Panc1 (cell line): ENCODE results near the gene DLGAP4. TPM values are rescaled to one million over a fixed set of nuclear protein-coding genes. Genes with fewer than 3 reads are reported as not detected.
A peak's percentile ranks its signal among the peaks of the same experiment; 100 is the strongest.
"Not testable (repeated sequence)": the region's sequence is repeated elsewhere in the genome, so short reads cannot be mapped to it uniquely, and the experiment has no call there.

Experiments used
- ATAC-seq: fragments of 200-7000 bp; cut with Tn5 transposase; 2 replicates; pipeline ENCODE4 v1.9.1; 2020; ENCODE audit warnings: mild to moderate bottlenecking, moderate library complexity
- BruUV-seq: library from RNA; stranded (reverse); fragments of 400-500 nt; replicated peaks from 2 replicates; lab custom pipeline; 2021; lab: Mats Ljungman, UMichigan
- CTCF ChIA-PET: fragments of 300-600 bp; sonication (Branson Sonifier 250); formaldehyde crosslinking; loops from one replicate; lab custom pipeline; 2022; ENCODE audit warnings: antibody characterized with exemption; lab: Charles Lee
- POLR2A ChIA-PET: fragments of 300-600 bp; sonication (Branson Sonifier 250); formaldehyde crosslinking; loops from one replicate; lab custom pipeline; 2022; ENCODE audit warnings: antibody characterized with exemption; lab: Charles Lee
- DNase-seq: peaks from one replicate; pipeline ENCODE4 v3.0.0-alpha.2; 2010; ENCODE audit warnings: low read depth, low spot score
- H3K27ac ChIP-seq: 2 replicates; pipeline ENCODE4 v1.5.1; 2011; ENCODE audit warnings: mild to moderate bottlenecking, low read length, inconsistent platforms
- H3K27me3 ChIP-seq: fragments of 200-500 bp; sonication (Bioruptor generic); 2 replicates; pipeline ENCODE4 v1.6.0; 2014; ENCODE audit warnings: low read length, inconsistent platforms; ENCODE audit not compliant: control insufficient read depth, insufficient read depth
- H3K36me3 ChIP-seq: fragments of 200-500 bp; sonication (Bioruptor generic); 2 replicates; pipeline ENCODE4 v1.5.1; 2014; ENCODE audit warnings: inconsistent platforms, mild to moderate bottlenecking, low read length, moderate library complexity; ENCODE audit not compliant: control insufficient read depth, insufficient read depth
- H3K4me1 ChIP-seq: 2 replicates; pipeline ENCODE4 v1.5.1; 2011; ENCODE audit warnings: inconsistent platforms, mild to moderate bottlenecking, low read length, moderate library complexity; ENCODE audit not compliant: control insufficient read depth, insufficient read depth
- H3K4me3 ChIP-seq, 2 experiments: 2 replicates each; pipeline ENCODE4 v1.5.1; 2011 to 2012; ENCODE audit warnings: low read depth in 2 of 2, low read length in 2 of 2, mild to moderate bottlenecking in 2 of 2, inconsistent platforms in 1 of 2, moderate library complexity in 1 of 2
- H3K9me3 ChIP-seq: fragments of 200-500 bp; sonication (Bioruptor generic); 2 replicates; pipeline ENCODE4 v1.5.1; 2014; ENCODE audit warnings: low read depth, mild to moderate bottlenecking, inconsistent platforms, low read length, moderate library complexity; ENCODE audit not compliant: control insufficient read depth, insufficient read depth
- SIN3A ChIP-seq: IDR thresholded peaks from 2 replicates; pipeline ENCODE4 v1.6.1; 2012; ENCODE audit warnings: low read depth, mild to moderate bottlenecking, low read length, moderate library complexity, borderline replicate concordance; ENCODE audit not compliant: insufficient read depth
- in situ Hi-C: cut with HindIII; loops from 2 replicates; pipeline ENCODE4 v1.10.0; 2016; ENCODE audit warnings: low sequenced_read_pairs, low pct_unique_long_range_greater_than_20kb
- intact Hi-C: fragments of 100-400 bp; cut with micrococcal nuclease; formaldehyde crosslinking; loops from one replicate; pipeline ENCODE4 v1.10.0; 2022; ENCODE audit not compliant: unreplicated experiment
- total RNA-seq: library from RNA; stranded (reverse); gene quantifications from one replicate; pipeline ENCODE4 v1.2.1, GENCODE V29; 2021; ENCODE audit not compliant: unreplicated experiment
- TF ChIP-seq, protein P1 (sequence below), 2 experiments: IDR thresholded peaks; 2 replicates each; pipeline ENCODE4 v1.6.1; 2011 to 2012; ENCODE audit warnings: low read depth in 2 of 2, control low read depth in 1 of 2, low read length in 1 of 2, mild to moderate bottlenecking in 1 of 2, moderate library complexity in 1 of 2; ENCODE audit not compliant: insufficient read depth in 1 of 2
- TF ChIP-seq, protein P2 (sequence below): fragments of 450-650 bp; IDR thresholded peaks from 2 replicates; pipeline ENCODE4 v1.5.1; 2017; ENCODE audit warnings: mild to moderate bottlenecking

The DLGAP4 gene
- total RNA-seq, 1 experiment from 2014 or later: 52.5 TPM

DNA sequence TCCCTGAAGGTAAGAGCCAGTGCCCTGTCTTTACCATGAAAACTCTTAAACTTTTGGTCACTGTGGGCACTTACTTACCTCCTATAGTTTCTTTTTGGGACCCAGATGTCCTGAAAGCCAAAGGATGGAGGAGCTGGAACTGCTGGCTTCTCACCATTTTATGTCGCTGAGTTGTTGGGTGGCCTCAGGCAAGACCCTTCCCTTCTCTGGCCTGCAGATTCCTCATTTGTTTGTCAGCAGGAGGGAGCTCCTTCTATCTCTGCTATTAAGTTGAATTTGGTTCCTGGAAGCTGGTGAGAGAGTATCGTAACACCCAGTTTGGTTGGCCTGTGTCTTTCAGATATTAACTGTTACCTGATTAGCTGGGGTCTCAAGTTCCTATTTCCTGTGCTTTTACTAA lies 167.0 kb downstream of the DLGAP4 start:
- CTCF ChIA-PET: interaction anchor here (0.7 kb wide), 1 partner anchor 12 kb away, joined by 3 read pairs; no protein-coding TSS in a partner anchor
- H3K36me3 ChIP-seq: no peaks in the 10 kb centered on the region
- H3K27me3 ChIP-seq: no peaks in the 10 kb centered on the region
- DNase-seq: no peak
- intact Hi-C loops: no loop called here
- POLR2A ChIA-PET: interaction anchor here (1.2 kb wide), 1 partner anchor 9 kb away, joined by 4 read pairs; no protein-coding TSS in a partner anchor
- TF ChIP-seq, protein P1, sequence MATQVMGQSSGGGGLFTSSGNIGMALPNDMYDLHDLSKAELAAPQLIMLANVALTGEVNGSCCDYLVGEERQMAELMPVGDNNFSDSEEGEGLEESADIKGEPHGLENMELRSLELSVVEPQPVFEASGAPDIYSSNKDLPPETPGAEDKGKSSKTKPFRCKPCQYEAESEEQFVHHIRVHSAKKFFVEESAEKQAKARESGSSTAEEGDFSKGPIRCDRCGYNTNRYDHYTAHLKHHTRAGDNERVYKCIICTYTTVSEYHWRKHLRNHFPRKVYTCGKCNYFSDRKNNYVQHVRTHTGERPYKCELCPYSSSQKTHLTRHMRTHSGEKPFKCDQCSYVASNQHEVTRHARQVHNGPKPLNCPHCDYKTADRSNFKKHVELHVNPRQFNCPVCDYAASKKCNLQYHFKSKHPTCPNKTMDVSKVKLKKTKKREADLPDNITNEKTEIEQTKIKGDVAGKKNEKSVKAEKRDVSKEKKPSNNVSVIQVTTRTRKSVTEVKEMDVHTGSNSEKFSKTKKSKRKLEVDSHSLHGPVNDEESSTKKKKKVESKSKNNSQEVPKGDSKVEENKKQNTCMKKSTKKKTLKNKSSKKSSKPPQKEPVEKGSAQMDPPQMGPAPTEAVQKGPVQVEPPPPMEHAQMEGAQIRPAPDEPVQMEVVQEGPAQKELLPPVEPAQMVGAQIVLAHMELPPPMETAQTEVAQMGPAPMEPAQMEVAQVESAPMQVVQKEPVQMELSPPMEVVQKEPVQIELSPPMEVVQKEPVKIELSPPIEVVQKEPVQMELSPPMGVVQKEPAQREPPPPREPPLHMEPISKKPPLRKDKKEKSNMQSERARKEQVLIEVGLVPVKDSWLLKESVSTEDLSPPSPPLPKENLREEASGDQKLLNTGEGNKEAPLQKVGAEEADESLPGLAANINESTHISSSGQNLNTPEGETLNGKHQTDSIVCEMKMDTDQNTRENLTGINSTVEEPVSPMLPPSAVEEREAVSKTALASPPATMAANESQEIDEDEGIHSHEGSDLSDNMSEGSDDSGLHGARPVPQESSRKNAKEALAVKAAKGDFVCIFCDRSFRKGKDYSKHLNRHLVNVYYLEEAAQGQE (IDR thresholded peaks at IDR 0.05; ENCODE audit: insufficient read depth in 1 of 2, low read depth in 2 of 2, low read length in 1 of 2): no peak
- H3K4me3 ChIP-seq: no peak overlapping the region
- H3K9me3 ChIP-seq: no peaks in the 10 kb centered on the region
- no TSS peak for BruUV-seq
- H3K27ac ChIP-seq: no peak overlapping the region
- in situ Hi-C loops: no loop called here
- ATAC-seq: no peak
- peaks cover 33% of the 10 kb centered on the region for H3K4me1 ChIP-seq

- CTCF ChIA-PET: no interaction called here
- TF ChIP-seq SIN3A: no peak
- TF ChIP-seq, protein P2, sequence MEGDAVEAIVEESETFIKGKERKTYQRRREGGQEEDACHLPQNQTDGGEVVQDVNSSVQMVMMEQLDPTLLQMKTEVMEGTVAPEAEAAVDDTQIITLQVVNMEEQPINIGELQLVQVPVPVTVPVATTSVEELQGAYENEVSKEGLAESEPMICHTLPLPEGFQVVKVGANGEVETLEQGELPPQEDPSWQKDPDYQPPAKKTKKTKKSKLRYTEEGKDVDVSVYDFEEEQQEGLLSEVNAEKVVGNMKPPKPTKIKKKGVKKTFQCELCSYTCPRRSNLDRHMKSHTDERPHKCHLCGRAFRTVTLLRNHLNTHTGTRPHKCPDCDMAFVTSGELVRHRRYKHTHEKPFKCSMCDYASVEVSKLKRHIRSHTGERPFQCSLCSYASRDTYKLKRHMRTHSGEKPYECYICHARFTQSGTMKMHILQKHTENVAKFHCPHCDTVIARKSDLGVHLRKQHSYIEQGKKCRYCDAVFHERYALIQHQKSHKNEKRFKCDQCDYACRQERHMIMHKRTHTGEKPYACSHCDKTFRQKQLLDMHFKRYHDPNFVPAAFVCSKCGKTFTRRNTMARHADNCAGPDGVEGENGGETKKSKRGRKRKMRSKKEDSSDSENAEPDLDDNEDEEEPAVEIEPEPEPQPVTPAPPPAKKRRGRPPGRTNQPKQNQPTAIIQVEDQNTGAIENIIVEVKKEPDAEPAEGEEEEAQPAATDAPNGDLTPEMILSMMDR: no peak
- Histone ChIP-seq H3K27me3 (no peaks in the 10 kb centered on the region), H3K27ac (no peak overlapping the region), H3K4me1 (peaks cover 23% of the 10 kb centered on the region), H3K9me3 (no peaks in the 10 kb centered on the region), H3K36me3 (no peaks in the 10 kb centered on the region), H3K4me3 (no peak overlapping the region)
- BruUV-seq: no TSS peak
- in situ Hi-C loops (no loop called here), intact Hi-C loops (no loop called here)
- no peak for DNase-seq
- peak; percentile 36; the same call in 1 of the 2 replicates for ATAC-seq
- POLR2A ChIA-PET: no interaction called here
Observed at GRCh38 chr20:36474563-36474962, 168.4 kb downstream of the DLGAP4 start.

DNA sequence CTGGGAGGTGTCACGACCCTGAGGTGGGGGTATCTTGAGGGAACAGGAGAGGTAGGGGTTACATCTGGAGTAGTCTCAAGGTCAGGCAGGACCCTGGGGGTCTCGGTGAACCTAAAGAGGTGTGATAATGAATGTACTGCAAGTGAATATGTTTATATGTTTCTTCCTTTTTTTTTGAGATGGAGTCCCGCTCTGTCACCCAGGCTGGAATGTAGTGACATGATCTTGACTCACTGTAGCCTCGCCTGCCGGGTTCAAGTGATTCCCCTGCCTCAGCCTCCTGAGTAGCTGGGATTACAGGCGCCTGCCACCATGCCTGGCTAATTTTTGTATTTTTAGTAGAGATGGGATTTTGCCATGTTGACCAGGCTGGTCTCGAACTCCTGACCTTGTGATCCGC lies 168.9 kb downstream of the DLGAP4 start:
- in situ Hi-C loops, intact Hi-C loops: not testable (repeated sequence)

More for the DNA sequence above, 168.9 kb downstream of the DLGAP4 start:
- H3K4me3 ChIP-seq, CTCF ChIA-PET, H3K27ac ChIP-seq, BruUV-seq, ATAC-seq, H3K9me3 ChIP-seq, POLR2A ChIA-PET, H3K36me3 ChIP-seq, DNase-seq, H3K27me3 ChIP-seq: not testable (repeated sequence)
- peaks cover 23% of the 10 kb centered on the region for H3K4me1 ChIP-seq
